A673 (cell line): ENCODE data around the gene C2orf92. TPM values are rescaled to one million over a fixed set of nuclear protein-coding genes. Genes with fewer than 3 reads are reported as not detected.

ENCODE experiments used
- BruUV-seq: library from RNA; stranded (reverse); fragments of 400-500 nt; replicated peaks from 2 replicates; lab custom pipeline; 2021; lab: Mats Ljungman, UMichigan
- CTCF ChIA-PET: fragments of 300-600 bp; sonication (Branson Sonifier 250); formaldehyde crosslinking; loops from one replicate; lab custom pipeline; 2022; ENCODE audit warnings: antibody characterized with exemption; lab: Charles Lee
- POLR2A ChIA-PET: fragments of 300-600 bp; sonication (Branson Sonifier 250); formaldehyde crosslinking; loops from one replicate; lab custom pipeline; 2022; ENCODE audit warnings: antibody characterized with exemption; ENCODE audit not compliant: low non-redundant PET; lab: Charles Lee
- DNase-seq: peaks from one replicate; pipeline ENCODE4 v3.0.0-alpha.2; 2015; ENCODE audit warnings: low spot score
- H3K27ac ChIP-seq: fragments of 200-600 bp; sonication (generic); 2 replicates; pipeline ENCODE4 v1.5.1; 2016; ENCODE audit warnings: mixed run types, low read depth, mild to moderate bottlenecking, mixed read lengths, antibody characterized with exemption, low read length; ENCODE audit not compliant: poor library complexity, severe bottlenecking
- H3K27me3 ChIP-seq: fragments of 200-600 bp; sonication (generic); replicated peaks from 2 replicates; pipeline ENCODE4 v1.6.1; 2017; ENCODE audit warnings: mixed run types, low read depth, mild to moderate bottlenecking, mixed read lengths, antibody characterized with exemption, low read length; ENCODE audit not compliant: insufficient read depth, poor library complexity
- H3K36me3 ChIP-seq: fragments of 200-600 bp; sonication (generic); 2 replicates; pipeline ENCODE4 v1.6.1; 2016; ENCODE audit warnings: mixed run types, mild to moderate bottlenecking, mixed read lengths, antibody characterized with exemption, low read length; ENCODE audit not compliant: insufficient read depth, poor library complexity, severe bottlenecking
- H3K4me1 ChIP-seq: fragments of 200-600 bp; sonication (generic); 2 replicates; pipeline ENCODE4 v1.6.1; 2017; ENCODE audit warnings: mixed run types, mild to moderate bottlenecking, mixed read lengths, antibody characterized with exemption, low read length; ENCODE audit not compliant: insufficient read depth, poor library complexity, severe bottlenecking
- H3K4me3 ChIP-seq: fragments of 200-600 bp; sonication (generic); 2 replicates; pipeline ENCODE4 v1.5.1; 2016; ENCODE audit warnings: low read depth, mixed run types, mild to moderate bottlenecking, mixed read lengths, low read length; ENCODE audit not compliant: poor library complexity, severe bottlenecking
- H3K9me3 ChIP-seq: fragments of 200-600 bp; sonication (generic); 2 replicates; pipeline ENCODE4 v1.6.1; 2016; ENCODE audit warnings: mixed run types, low read depth, mild to moderate bottlenecking, mixed read lengths, antibody characterized with exemption, low read length; ENCODE audit not compliant: poor library complexity, severe bottlenecking
- CTCF ChIP-seq: fragments of 300-800, 200-600 bp; sonication (generic); conservative IDR thresholded peaks from 2 replicates; pipeline ENCODE4 v1.5.1; 2017; ENCODE audit warnings: low read depth, mild to moderate bottlenecking, antibody characterized with exemption, low read length, moderate library complexity, mixed read lengths
- EZH2 ChIP-seq: fragments of 200-600 bp; sonication (generic); IDR thresholded peaks from 2 replicates; pipeline ENCODE4 v1.6.1; 2017; ENCODE audit warnings: borderline replicate concordance, low read depth, mild to moderate bottlenecking, mixed read lengths, antibody characterized with exemption, low read length; ENCODE audit not compliant: poor library complexity, severe bottlenecking
- intact Hi-C: fragments of 100-400 bp; cut with micrococcal nuclease; formaldehyde crosslinking; loops from one replicate; pipeline ENCODE4 v1.10.0; 2022; ENCODE audit not compliant: unreplicated experiment
- total RNA-seq: library from RNA; stranded (reverse); gene quantifications from 2 replicates; pipeline ENCODE4 v1.2.3, GENCODE V29; 2021

The C2orf92 gene
- total RNA-seq, 1 experiment from 2014 or later: 3.7 TPM

DNA sequence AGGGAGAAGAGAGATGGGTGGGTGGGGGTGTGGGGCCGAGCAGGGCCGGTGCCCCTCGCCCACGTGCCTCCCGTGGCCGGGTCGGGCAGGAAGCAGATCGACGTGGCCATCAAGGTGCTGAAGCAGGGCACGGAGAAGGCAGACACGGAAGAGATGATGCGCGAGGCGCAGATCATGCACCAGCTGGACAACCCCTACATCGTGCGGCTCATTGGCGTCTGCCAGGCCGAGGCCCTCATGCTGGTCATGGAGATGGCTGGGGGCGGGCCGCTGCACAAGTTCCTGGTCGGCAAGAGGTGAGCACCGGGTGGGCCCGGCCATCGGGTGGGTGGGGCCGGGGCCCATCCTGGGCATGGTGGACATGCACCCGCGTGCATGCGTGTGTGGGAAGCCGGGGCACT lies 65.6 kb downstream of the C2orf92 start:
- BruUV-seq: no TSS peak
- TF ChIP-seq CTCF (no peak), EZH2 (no peak)

GRCh38 chr2:97736185-97736584 lies 66.7 kb downstream of the C2orf92 start:
- intact Hi-C loops: no loop called here
- Histone ChIP-seq H3K27me3 (no peaks in the 10 kb centered on the region), H3K4me1 (no peaks in the 10 kb centered on the region), H3K36me3 (no peaks in the 10 kb centered on the region), H3K4me3 (no peak overlapping the region), H3K9me3 (no peaks in the 10 kb centered on the region), H3K27ac (no peak overlapping the region)
- POLR2A ChIA-PET: no interaction called here
- no peak for TF ChIP-seq EZH2
- no peak for TF ChIP-seq CTCF
- DNase-seq: no peak
- CTCF ChIA-PET: no interaction called here
- no TSS peak for BruUV-seq

More for the DNA sequence above, 65.6 kb downstream of the C2orf92 start:
- H3K4me3 ChIP-seq: no peak overlapping the region
- CTCF ChIA-PET: no interaction called here
- POLR2A ChIA-PET: no interaction called here
- no peaks in the 10 kb centered on the region for H3K36me3 ChIP-seq
- H3K27me3 ChIP-seq: no peaks in the 10 kb centered on the region
- no peak for DNase-seq
- no peak overlapping the region for H3K27ac ChIP-seq
- no peaks in the 10 kb centered on the region for H3K9me3 ChIP-seq
- H3K4me1 ChIP-seq: no peaks in the 10 kb centered on the region
- intact Hi-C loops: no loop called here

- Histone ChIP-seq H3K4me1 (no peaks in the 10 kb centered on the region), H3K27me3 (no peaks in the 10 kb centered on the region), H3K9me3 (no peaks in the 10 kb centered on the region), H3K27ac (no peak overlapping the region), H3K36me3 (no peaks in the 10 kb centered on the region), H3K4me3 (no peak overlapping the region)
- intact Hi-C loops: no loop called here
- no peak for TF ChIP-seq CTCF
- TF ChIP-seq EZH2: no peak
- ChIA-PET CTCF (no interaction called here), POLR2A (interaction anchor here (0.7 kb wide), 1 partner anchor 268 kb away, joined by 3 read pairs; no protein-coding TSS in a partner anchor)
- no peak for DNase-seq
- BruUV-seq: no TSS peak
Measured at GRCh38 chr2:97736608-97737330, 67.3 kb downstream of the C2orf92 start.
